Measurements from ENCODE around the gene TAF4.

- no peak for TF ChIP-seq YY1 (IDR thresholded peaks at IDR 0.05; ENCODE audit: insufficient read depth, insufficient read length)
- no peak for TF ChIP-seq ZNF274 (IDR thresholded peaks at IDR 0.05; ENCODE audit: low read depth, low read length)
Measured at GRCh38 chr20:61941721-61942405, 123.8 kb downstream of the TAF4 start.

Measured in NT2/D1 (cell line).